Spleen (tissue), 11 donors: ENCODE results near the gene IKBKE. TPM values are rescaled to one million over a fixed set of nuclear protein-coding genes. Genes with fewer than 3 reads are reported as not detected.

Experiments
- DNase-seq: peaks from one replicate; pipeline ENCODE4 v3.0.0-alpha.2; 2020
- H3K27ac ChIP-seq, 8 donors: fragments of 200-600 bp; sonication (generic) in 7 of 8; 1 replicate in 4 of 8; 2 replicates in 4 of 8; pipeline versions ENCODE4 v1.5.0 to v1.8.0; 2016 to 2021; ENCODE audit warnings: inconsistent platforms in 4 of 8, mild to moderate bottlenecking in 4 of 8, moderate library complexity in 1 of 8
- H3K27me3 ChIP-seq, 7 donors: fragments of 200-600 bp; sonication (generic) in 6 of 7; replicated peaks in 1 of 7; 1 replicate in 4 of 7; 2 replicates in 3 of 7; pipeline versions ENCODE4 v1.5.0 to v1.8.0; 2016 to 2021; ENCODE audit warnings: inconsistent platforms in 3 of 7, mild to moderate bottlenecking in 1 of 7
- H3K36me3 ChIP-seq, 6 donors: fragments of 200-600 bp; sonication (generic) in 5 of 6; 1 replicate in 4 of 6; 2 replicates in 2 of 6; pipeline versions ENCODE4 v1.5.0 to v1.8.0; 2016 to 2021; ENCODE audit warnings: inconsistent platforms in 2 of 6
- H3K4me1 ChIP-seq, 6 donors: fragments of 200-600 bp; sonication (generic) in 5 of 6; 1 replicate in 3 of 6; 2 replicates in 3 of 6; pipeline versions ENCODE4 v1.5.0 to v1.8.0; 2016 to 2021; ENCODE audit warnings: inconsistent platforms in 3 of 6
- H3K4me3 ChIP-seq, 8 donors: fragments of 200-600 bp; sonication (generic) in 7 of 8; 1 replicate in 4 of 8; 2 replicates in 4 of 8; pipeline versions ENCODE4 v1.5.0 to v1.8.0; 2016 to 2021; ENCODE audit warnings: inconsistent platforms in 4 of 8, mild to moderate bottlenecking in 4 of 8, moderate library complexity in 2 of 8
- H3K9me3 ChIP-seq, 8 donors: fragments of 200-600 bp; sonication (generic) in 7 of 8; 1 replicate in 4 of 8; 2 replicates in 4 of 8; pipeline versions ENCODE4 v1.5.0 to v1.8.0; 2016 to 2021; ENCODE audit warnings: inconsistent platforms in 4 of 8
- POLR2A ChIP-seq, 3 donors: fragments of 450-650 bp; IDR thresholded peaks; one replicate each; pipeline ENCODE4 v1.5.1; 2017; ENCODE audit warnings: antibody characterized with exemption in 3 of 3, mild to moderate bottlenecking in 1 of 3
- POLR2AphosphoS5 ChIP-seq, 3 donors: sonication (generic); formaldehyde crosslinking; IDR thresholded peaks; one replicate each; pipeline ENCODE4 v1.5.1; 2017; ENCODE audit warnings: antibody characterized with exemption in 3 of 3
- WGBS, 5 donors: extraction: QIAGEN DNeasy Blood & Tissue Kit in 3 of 5; methylation state at CpG; one replicate each; pipeline versions ENCODE4 v1.1.5 to v1.1.7; 2013 to 2018; 5-methylcytosine and 5-hydroxymethylcytosine counted together
- intact Hi-C: fragments of 100-400 bp; cut with DNase I; formaldehyde crosslinking; loops from one replicate; pipeline ENCODE4 v1.15.0; 2023; ENCODE audit warnings: low total_unique reads
- polyA plus RNA-seq, 3 donors: library from polyadenylated mRNA; stranded (reverse); fragments of 200-250 nt; gene quantifications; one replicate each; pipeline ENCODE4 v1.2.1, GENCODE V29; 2013
- total RNA-seq, 7 donors: library from RNA; depleted of rRNA in 3 of 7; stranded (reverse); fragments of >200 nt in 3 of 7; fragmentation: NEBNext Ultra II Directional in 4 of 7; extraction: Animal tissue kit (Norgen Biotek cat#: 25700) in 4 of 7; gene quantifications; one replicate each; pipeline versions ENCODE4 v1.1.0 to v1.2.1, GENCODE V29; 2016 to 2021
- TF ChIP-seq, protein P1 (sequence below), 11 experiments: fragments of 200-600 bp in 7 of 11; fragments of 450-650 bp in 4 of 11; sonication (generic) in 4 of 11; IDR thresholded peaks in 8 of 11; conservative IDR thresholded peaks in 3 of 11; 1 replicate in 7 of 11; 2 replicates in 4 of 11; pipeline versions ENCODE4 v1.4.0 to v1.8.0; 2016 to 2021; ENCODE audit warnings: antibody characterized with exemption in 11 of 11, inconsistent platforms in 4 of 11, mild to moderate bottlenecking in 1 of 11
- donor health status: healthy with polysubstance abuse.
- donor health status: DM: no; HTN: no; CAD: no; lungs with moderate emphysema.
- donor health status: DM: no; HTN: no; CAD: no.
- donor health status: Bipolar disorder and iron deficiency.
- donor health status: healthy.
- donor health status: DM: no; HTN: no; CAD: no.
- donor health status: DM: yes; HTN: yes; CAD: no.

The IKBKE gene
- total and polyA plus RNA-seq, 10 donors: 11.3 to 37.3 (median 29.7) TPM

DNA sequence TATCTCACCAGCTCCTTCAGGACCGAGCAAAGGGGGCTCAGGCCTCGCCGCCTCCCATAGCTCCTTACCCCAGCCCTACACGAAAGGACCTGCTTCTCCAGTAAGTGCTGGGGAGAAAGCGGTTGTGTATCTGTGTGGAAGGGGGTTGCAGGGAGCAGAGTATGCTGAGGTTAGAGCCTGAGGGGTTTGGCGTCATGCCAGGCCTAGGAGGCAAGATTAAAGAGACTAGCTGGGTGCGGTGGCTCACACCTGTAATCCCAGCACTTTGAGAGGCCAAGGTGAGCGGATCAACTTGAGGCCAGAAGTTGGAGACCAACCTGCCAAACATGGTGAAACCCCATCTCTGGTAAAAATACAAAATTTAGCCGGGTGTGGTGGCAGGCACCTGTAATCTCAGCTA is 23.0 kb downstream of the IKBKE start:
- Histone ChIP-seq H3K27ac (peak overlapping the region in 1 of 8 donors; percentile 79), H3K27me3 (no peaks in the 10 kb centered on the region), H3K4me3 (no peak overlapping the region), H3K36me3 (peaks cover 0 to 97% (median 41%) of the 10 kb centered on the region in 6 donors), H3K9me3 (no peaks in the 10 kb centered on the region), H3K4me1 (peaks cover 29 to 69% (median 46%) of the 10 kb centered on the region in 6 donors)
- TF ChIP-seq, protein P1, sequence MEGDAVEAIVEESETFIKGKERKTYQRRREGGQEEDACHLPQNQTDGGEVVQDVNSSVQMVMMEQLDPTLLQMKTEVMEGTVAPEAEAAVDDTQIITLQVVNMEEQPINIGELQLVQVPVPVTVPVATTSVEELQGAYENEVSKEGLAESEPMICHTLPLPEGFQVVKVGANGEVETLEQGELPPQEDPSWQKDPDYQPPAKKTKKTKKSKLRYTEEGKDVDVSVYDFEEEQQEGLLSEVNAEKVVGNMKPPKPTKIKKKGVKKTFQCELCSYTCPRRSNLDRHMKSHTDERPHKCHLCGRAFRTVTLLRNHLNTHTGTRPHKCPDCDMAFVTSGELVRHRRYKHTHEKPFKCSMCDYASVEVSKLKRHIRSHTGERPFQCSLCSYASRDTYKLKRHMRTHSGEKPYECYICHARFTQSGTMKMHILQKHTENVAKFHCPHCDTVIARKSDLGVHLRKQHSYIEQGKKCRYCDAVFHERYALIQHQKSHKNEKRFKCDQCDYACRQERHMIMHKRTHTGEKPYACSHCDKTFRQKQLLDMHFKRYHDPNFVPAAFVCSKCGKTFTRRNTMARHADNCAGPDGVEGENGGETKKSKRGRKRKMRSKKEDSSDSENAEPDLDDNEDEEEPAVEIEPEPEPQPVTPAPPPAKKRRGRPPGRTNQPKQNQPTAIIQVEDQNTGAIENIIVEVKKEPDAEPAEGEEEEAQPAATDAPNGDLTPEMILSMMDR (IDR thresholded peaks at IDR 0.05 in 8 of 11, conservative IDR thresholded peaks at IDR 0.05 in 3 of 11): no peak
- TF ChIP-seq POLR2AphosphoS5 (IDR thresholded peaks at IDR 0.05) (no peak), POLR2A (IDR thresholded peaks at IDR 0.05) (no peak)
- intact Hi-C loops: no loop called here
- no peak for DNase-seq
- 92 to 98% (median 94%) methylated on average over 9 of the region's 9 CpGs for WGBS, 5 donors

DNA sequence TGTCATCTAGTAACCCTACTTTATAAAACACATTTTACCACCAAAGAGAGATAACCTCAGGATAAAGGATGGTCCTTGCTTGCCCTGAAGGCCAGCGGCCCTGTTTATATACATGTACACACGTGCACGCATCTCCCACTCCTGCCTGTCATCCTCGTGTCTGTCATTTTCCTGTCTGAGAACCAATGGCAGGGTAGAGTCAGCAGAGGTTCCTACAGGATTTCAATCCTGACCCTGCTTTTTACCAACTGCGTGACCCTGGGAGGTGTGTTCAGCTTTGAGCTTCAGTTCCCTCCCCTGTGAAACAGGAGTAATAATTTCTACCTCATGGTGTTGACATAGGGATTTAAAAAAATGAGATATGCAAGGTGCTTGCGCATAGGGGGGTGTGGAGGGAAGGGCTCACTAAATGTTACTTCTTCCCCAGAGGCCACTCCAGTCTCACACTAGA is 24.8 kb downstream of the IKBKE start:
- Histone ChIP-seq H3K9me3 (no peaks in the 10 kb centered on the region), H3K27ac (peak overlapping the region in 7 of 8 donors; percentile 56 to 79 (median 73)), H3K36me3 (peaks cover 0 to 97% (median 37%) of the 10 kb centered on the region in 6 donors), H3K4me1 (peaks cover 31 to 69% (median 47%) of the 10 kb centered on the region in 6 donors), H3K27me3 (no peaks in the 10 kb centered on the region), H3K4me3 (no peak overlapping the region)
- peak; percentile 41 for DNase-seq
- TF ChIP-seq, protein P1 (IDR thresholded peaks at IDR 0.05 in 8 of 11, conservative IDR thresholded peaks at IDR 0.05 in 3 of 11): no peak
- TF ChIP-seq POLR2AphosphoS5 (IDR thresholded peaks at IDR 0.05) (no peak), POLR2A (IDR thresholded peaks at IDR 0.05) (no peak)
- intact Hi-C loops: no loop called here
- WGBS, 5 donors: 70 to 88% (median 82%) methylated on average over 6 of the region's 6 CpGs

DNA sequence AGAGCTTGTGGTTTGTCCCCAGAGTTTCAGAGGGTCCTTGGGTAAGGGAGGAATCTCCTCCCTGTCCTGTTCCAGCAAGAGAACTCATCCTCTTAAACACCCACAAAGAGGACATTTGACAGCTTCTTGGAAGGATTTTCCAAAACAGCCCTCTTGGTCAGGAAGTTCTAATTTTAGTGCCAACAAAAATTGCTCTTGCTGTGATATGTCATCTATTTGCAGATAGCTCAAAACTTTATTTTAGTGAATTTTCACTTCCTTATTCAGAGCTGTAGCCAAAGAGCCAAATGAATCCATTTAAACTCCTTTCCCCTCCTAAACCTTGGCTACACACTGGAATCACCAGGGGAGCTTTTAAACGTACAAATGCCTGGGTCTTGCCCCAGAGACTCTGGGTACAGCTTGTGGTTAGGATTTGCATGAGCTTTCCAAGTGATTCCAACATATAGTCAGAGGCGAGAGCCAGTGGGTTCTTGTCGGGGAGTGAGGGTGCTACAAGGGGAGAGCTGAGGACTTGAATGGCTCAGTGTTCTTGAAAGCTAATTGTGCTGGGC is 25.3 kb downstream of the IKBKE start:
- no peaks in the 10 kb centered on the region for H3K27me3 ChIP-seq
- peak overlapping the region in 7 of 8 donors; percentile 56 to 79 (median 73) for H3K27ac ChIP-seq
- H3K36me3 ChIP-seq: peaks cover 0 to 92% (median 34%) of the 10 kb centered on the region in 6 donors
- no peak for TF ChIP-seq POLR2AphosphoS5 (IDR thresholded peaks at IDR 0.05)
- TF ChIP-seq, protein P1 (IDR thresholded peaks at IDR 0.05 in 8 of 11, conservative IDR thresholded peaks at IDR 0.05 in 3 of 11): no peak
- no peak for TF ChIP-seq POLR2A (IDR thresholded peaks at IDR 0.05)
- no peak for DNase-seq
- peaks cover 31 to 67% (median 45%) of the 10 kb centered on the region in 6 donors for H3K4me1 ChIP-seq
- 38 to 63% (median 54%) methylated on average over 2 to 3 of the region's 3 CpGs for WGBS, 5 donors
- H3K4me3 ChIP-seq: no peak overlapping the region
- no peaks in the 10 kb centered on the region for H3K9me3 ChIP-seq
- intact Hi-C loops: no loop called here

DNA sequence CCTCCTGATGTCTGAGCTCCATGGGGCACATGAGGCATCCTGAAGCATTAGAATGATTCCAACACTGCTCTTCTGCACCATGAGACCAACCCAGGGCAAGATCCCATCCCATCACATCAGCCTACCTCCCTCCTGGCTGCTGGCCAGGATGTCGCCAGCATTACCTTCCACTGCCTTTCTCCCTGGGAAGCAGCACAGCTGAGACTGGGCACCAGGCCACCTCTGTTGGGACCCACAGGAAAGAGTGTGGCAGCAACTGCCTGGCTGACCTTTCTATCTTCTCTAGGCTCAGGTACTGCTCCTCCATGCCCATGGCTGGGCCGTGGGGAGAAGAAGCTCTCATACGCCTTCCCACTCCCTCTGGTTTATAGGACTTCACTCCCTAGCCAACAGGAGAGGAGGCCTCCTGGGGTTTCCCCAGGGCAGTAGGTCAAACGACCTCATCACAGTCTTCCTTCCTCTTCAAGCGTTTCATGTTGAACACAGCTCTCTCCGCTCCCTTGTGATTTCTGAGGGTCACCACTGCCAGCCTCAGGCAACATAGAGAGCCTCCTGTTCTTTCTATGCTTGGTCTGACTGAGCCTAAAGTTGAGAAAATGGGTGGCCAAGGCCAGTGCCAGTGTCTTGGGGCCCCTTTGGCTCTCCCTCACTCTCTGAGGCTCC is 26.0 kb downstream of the IKBKE start:
- H3K4me1 ChIP-seq: peaks cover 29 to 64% (median 43%) of the 10 kb centered on the region in 6 donors
- intact Hi-C loops: no loop called here
- H3K9me3 ChIP-seq: no peaks in the 10 kb centered on the region
- DNase-seq: peak; percentile 69
- no peak for TF ChIP-seq POLR2A (IDR thresholded peaks at IDR 0.05)
- TF ChIP-seq, protein P1 (IDR thresholded peaks at IDR 0.05 in 8 of 11, conservative IDR thresholded peaks at IDR 0.05 in 3 of 11): no peak
- peak in 1 of 3 donors; percentile 23 for TF ChIP-seq POLR2AphosphoS5 (IDR thresholded peaks at IDR 0.05)
- H3K36me3 ChIP-seq: peaks cover 0 to 85% (median 30%) of the 10 kb centered on the region in 6 donors
- H3K4me3 ChIP-seq: no peak overlapping the region
- WGBS, 5 donors: 24 to 41% (median 29%) methylated on average over 6 of the region's 6 CpGs
- no peaks in the 10 kb centered on the region for H3K27me3 ChIP-seq
- H3K27ac ChIP-seq: peak overlapping the region; percentile 7 to 79 (median 72)
